ENCODE data around the gene AHI1.

Gene AHI1

GRCh38 chr6:135497412-135498184 lies at the start of gene AHI1:
AHI1 (minus strand) TSS chr6:135497740; CDS start chr6:135492237, 5,503 bp downstream.
- DNase-seq (ENCODE audit: low spot score): peak; percentile 82

GRCh38 chr6:135546680-135547418 lies 49.3 kb upstream of the AHI1 start:
- DNase-seq (ENCODE audit: low spot score): no peak

GRCh38 chr6:135546206-135546605 lies 48.7 kb upstream of the AHI1 start:
- DNase-seq (ENCODE audit: low spot score): no peak

GRCh38 chr6:135540207-135540840 lies 42.8 kb upstream of the AHI1 start:
- DNase-seq (ENCODE audit: low spot score): no peak

- DNase-seq (ENCODE audit: low spot score): peak; percentile 0
These were observed 40.3 kb upstream of the AHI1 start for GRCh38 chr6:135537741-135538301.

GRCh38 chr6:135535989-135536414 lies 38.5 kb upstream of the AHI1 start:
- DNase-seq (ENCODE audit: low spot score): peak; percentile 23

GRCh38 chr6:135534773-135535380 lies 37.3 kb upstream of the AHI1 start:
- DNase-seq (ENCODE audit: low spot score): no peak

- DNase-seq (ENCODE audit: low spot score): no peak
These were observed 35.0 kb upstream of the AHI1 start for GRCh38 chr6:135532559-135532958.

GRCh38 chr6:135531954-135532490 lies 34.5 kb upstream of the AHI1 start:
- no peak for DNase-seq (ENCODE audit: low spot score)

- DNase-seq (ENCODE audit: low spot score): no peak
These were observed 32.6 kb upstream of the AHI1 start for GRCh38 chr6:135530113-135530512.

GRCh38 chr6:135527960-135528249 lies 30.4 kb upstream of the AHI1 start:
- DNase-seq (ENCODE audit: low spot score): no peak

- no peak for DNase-seq (ENCODE audit: low spot score)
These were observed 29.8 kb upstream of the AHI1 start for GRCh38 chr6:135527116-135527959.

- DNase-seq (ENCODE audit: low spot score): no peak
These were observed 28.1 kb upstream of the AHI1 start for GRCh38 chr6:135525594-135525993.

GRCh38 chr6:135522965-135523692 lies 25.6 kb upstream of the AHI1 start:
- no peak for DNase-seq (ENCODE audit: low spot score)

GRCh38 chr6:135521431-135521830 lies 23.9 kb upstream of the AHI1 start:
- DNase-seq (ENCODE audit: low spot score): no peak

- DNase-seq (ENCODE audit: low spot score): no peak
These were observed 23.2 kb upstream of the AHI1 start for GRCh38 chr6:135520781-135521180.

- DNase-seq (ENCODE audit: low spot score): no peak
These were observed 21.8 kb upstream of the AHI1 start for GRCh38 chr6:135519348-135519747.

GRCh38 chr6:135517527-135517926 lies 20.0 kb upstream of the AHI1 start:
- no peak for DNase-seq (ENCODE audit: low spot score)

- DNase-seq (ENCODE audit: low spot score): no peak
These were observed 17.2 kb upstream of the AHI1 start for GRCh38 chr6:135514706-135515105.

GRCh38 chr6:135506270-135506997 lies 8.9 kb upstream of the AHI1 start:
- peak; percentile 47 for DNase-seq (ENCODE audit: low spot score)
